HG02623 (cell line): ENCODE measurements around the gene SPATA31E1.

Source experiments
- ATAC-seq: cut with Tn5 transposase; IDR thresholded peaks from one replicate; pipeline ENCODE4 v1.9.1; 2021; ENCODE audit warnings: moderate library complexity; ENCODE audit not compliant: unreplicated experiment

Gene SPATA31E1

GRCh38 chr9:87862536-87863268, 20.0 kb upstream of the SPATA31E1 start:
- ATAC-seq, result no peak

- ATAC-seq, result no peak
Observed at GRCh38 chr9:87863882-87864465, 18.7 kb upstream of the SPATA31E1 start.

GRCh38 chr9:87864915-87865314, 17.8 kb upstream of the SPATA31E1 start:
- ATAC-seq, result no peak

- no peak for ATAC-seq
Observed at GRCh38 chr9:87865626-87866025, 17.1 kb upstream of the SPATA31E1 start.

- no peak for ATAC-seq
Observed at GRCh38 chr9:87867391-87867790, 15.3 kb upstream of the SPATA31E1 start.

- ATAC-seq, result no peak
Observed at GRCh38 chr9:87868175-87868574, 14.5 kb upstream of the SPATA31E1 start.

- no peak for ATAC-seq
Observed at GRCh38 chr9:87868635-87869034, 14.0 kb upstream of the SPATA31E1 start.

GRCh38 chr9:87869082-87869481, 13.6 kb upstream of the SPATA31E1 start:
- no peak for ATAC-seq

- ATAC-seq, result no peak
Observed at GRCh38 chr9:87871425-87872078, 11.1 kb upstream of the SPATA31E1 start.

GRCh38 chr9:87872079-87872624, 10.5 kb upstream of the SPATA31E1 start:
- no peak for ATAC-seq

- no peak for ATAC-seq
Observed at GRCh38 chr9:87873607-87874303, 8.9 kb upstream of the SPATA31E1 start.

GRCh38 chr9:87874304-87874623, 8.4 kb upstream of the SPATA31E1 start:
- ATAC-seq, result no peak

- no peak for ATAC-seq
Observed at GRCh38 chr9:87875060-87875459, 7.6 kb upstream of the SPATA31E1 start.

- no peak for ATAC-seq
Observed at GRCh38 chr9:87875831-87876545, 6.7 kb upstream of the SPATA31E1 start.

GRCh38 chr9:87876708-87877107, 6.0 kb upstream of the SPATA31E1 start:
- ATAC-seq, result no peak

GRCh38 chr9:87878989-87879511, 3.6 kb upstream of the SPATA31E1 start:
- no peak for ATAC-seq

GRCh38 chr9:87880116-87880515, 2.6 kb upstream of the SPATA31E1 start:
- ATAC-seq, result no peak

GRCh38 chr9:87880683-87881082, 2.0 kb upstream of the SPATA31E1 start:
- no peak for ATAC-seq

GRCh38 chr9:87883274-87883673, 597 bp downstream of the SPATA31E1 start:
- no peak for ATAC-seq

- ATAC-seq, result no peak
Observed at GRCh38 chr9:87883990-87884389, 1.3 kb downstream of the SPATA31E1 start.
